Endodermal cell (in vitro differentiated cells): Measurements from ENCODE around the gene GRXCR2. TPM values are rescaled to one million over a fixed set of nuclear protein-coding genes. Genes with fewer than 3 reads are reported as not detected.

ENCODE experiments used
- DNase-seq: peaks from one replicate; pipeline ENCODE4 v3.0.0-alpha.2; 2017
- H3K27ac ChIP-seq: 2 replicates; pipeline ENCODE4 v1.5.1; 2013; ENCODE audit warnings: mild to moderate bottlenecking, low read depth, low read length, moderate library complexity
- H3K27me3 ChIP-seq: 2 replicates; pipeline ENCODE4 v1.6.1; 2013; ENCODE audit warnings: mild to moderate bottlenecking, low read length, moderate library complexity; ENCODE audit not compliant: insufficient read depth, control insufficient read depth, poor library complexity, severe bottlenecking
- H3K36me3 ChIP-seq: 2 replicates; pipeline ENCODE4 v1.7.0; 2013; ENCODE audit warnings: mild to moderate bottlenecking, low read length, moderate library complexity; ENCODE audit not compliant: control insufficient read depth, insufficient read depth
- H3K4me1 ChIP-seq: one replicate; pipeline ENCODE4 v1.7.0; 2013; ENCODE audit warnings: low read length; ENCODE audit not compliant: control insufficient read depth, insufficient read depth
- H3K4me3 ChIP-seq: 2 replicates; pipeline ENCODE4 v1.5.1; 2013; ENCODE audit warnings: mild to moderate bottlenecking, low read length, moderate library complexity
- H3K9ac ChIP-seq: 2 replicates; pipeline ENCODE4 v1.6.1; 2013; ENCODE audit warnings: mild to moderate bottlenecking, low read length, moderate library complexity; ENCODE audit not compliant: poor library complexity, severe bottlenecking; ENCODE audit errors: extremely low read depth
- H3K9me3 ChIP-seq: 2 replicates; pipeline ENCODE4 v1.6.1; 2013; ENCODE audit warnings: mild to moderate bottlenecking, low read length, moderate library complexity; ENCODE audit not compliant: control insufficient read depth
- H3K27ac Mint-ChIP-seq: 2 replicates; pipeline ENCODE4 v1.8.0; 2020; ENCODE audit warnings: mixed read lengths
- H3K27me3 Mint-ChIP-seq: 2 replicates; pipeline ENCODE4 v1.8.0; 2021; ENCODE audit warnings: mild to moderate bottlenecking, mixed read lengths; ENCODE audit not compliant: insufficient read depth
- H3K36me3 Mint-ChIP-seq: 2 replicates; pipeline ENCODE4 v1.8.0; 2020; ENCODE audit warnings: low read depth, mixed read lengths
- H3K4me1 Mint-ChIP-seq: 2 replicates; pipeline ENCODE4 v1.8.0; 2020; ENCODE audit warnings: mixed read lengths
- H3K4me3 Mint-ChIP-seq: 2 replicates; pipeline ENCODE4 v1.8.0; 2020; ENCODE audit warnings: mild to moderate bottlenecking, moderate library complexity, mixed read lengths
- H3K9me3 Mint-ChIP-seq: 2 replicates; pipeline ENCODE4 v1.8.0; 2020; ENCODE audit warnings: mild to moderate bottlenecking, mixed read lengths
- CTCF ChIP-seq: fragments of 200-600 bp; sonication (generic); conservative IDR thresholded peaks from 2 replicates; pipeline ENCODE4 v1.5.0; 2021; ENCODE audit warnings: antibody characterized with exemption, mild to moderate bottlenecking
- WGBS, 2 experiments: methylation state at CpG; one replicate each; pipeline versions ENCODE4 v1.1.5 to v1.1.7; 2013; ENCODE audit warnings: missing lambda C conversion rate in 2 of 2, mixed read lengths in 1 of 2; ENCODE audit not compliant: insufficient coverage in 1 of 2, insufficient read length in 1 of 2; 5-methylcytosine and 5-hydroxymethylcytosine counted together
- total RNA-seq, 2 donors: library from RNA; stranded (reverse); fragmentation: NEBNext Ultra II Directional in 1 of 2; extraction: Animal tissue kit (Norgen Biotek cat#: 25700) in 1 of 2; gene quantifications; 2 replicates in 1 of 2; 3 replicates in 1 of 2; pipeline ENCODE4 v1.2.1, GENCODE V29; 2021

GRXCR2 gene
- total RNA-seq, 2 donors from 2014 or later: not detected

- peak; percentile 95 for DNase-seq
- 8 to 11% methylated on average over 29 to 71 of the region's 71 CpGs for WGBS, 2 experiments
- no peak within 1 kb of the TSS for H3K27ac Mint-ChIP-seq
- Histone ChIP-seq H3K9me3 (no peaks in the 10 kb centered on the region), H3K36me3 (no peaks in the 10 kb centered on the region), H3K4me1 (no peaks in the 10 kb centered on the region), H3K9ac (peak within 1 kb of the TSS; percentile 33), H3K27ac (no peak within 1 kb of the TSS), H3K27me3 (peaks cover 39% of the 10 kb centered on the region), H3K4me3 (peak within 1 kb of the TSS; percentile 84)
- no peaks in the 10 kb centered on the region for H3K9me3 Mint-ChIP-seq
- H3K4me3 Mint-ChIP-seq: peak within 1 kb of the TSS; percentile 56
- TF ChIP-seq CTCF: peak; percentile 36
- H3K27me3 Mint-ChIP-seq: peaks cover 66% of the 10 kb centered on the region
- peaks cover 13% of the 10 kb centered on the region for H3K4me1 Mint-ChIP-seq
- no peaks in the 10 kb centered on the region for H3K36me3 Mint-ChIP-seq
These were observed 37.6 kb downstream of the GRXCR2 start, which contains the start of gene PRELID2 for GRCh38 chr5:145834917-145835847. PRELID2 (minus strand) TSS chr5:145835342; CDS start chr5:145835251, 91 bp downstream.

- H3K4me3 Mint-ChIP-seq: peak overlapping the region; percentile 56
- no peak overlapping the region for H3K27ac ChIP-seq
- TF ChIP-seq CTCF: no peak
- H3K36me3 Mint-ChIP-seq: no peaks in the 10 kb centered on the region
- peaks cover 32% of the 10 kb centered on the region for H3K27me3 ChIP-seq
- H3K9me3 ChIP-seq: no peaks in the 10 kb centered on the region
- H3K9ac ChIP-seq: peak overlapping the region; percentile 27
- 48 to 54% methylated on average over 9 to 10 of the region's 10 CpGs for whole genome bisulfite sequencing, 2 experiments
- no peaks in the 10 kb centered on the region for H3K9me3 Mint-ChIP-seq
- H3K4me1 ChIP-seq: no peaks in the 10 kb centered on the region
- no peak for DNase-seq
- H3K27me3 Mint-ChIP-seq: peaks cover 59% of the 10 kb centered on the region
- no peak overlapping the region for H3K27ac Mint-ChIP-seq
- no peaks in the 10 kb centered on the region for H3K36me3 ChIP-seq
- H3K4me3 ChIP-seq: peak overlapping the region; percentile 84
- peaks cover 13% of the 10 kb centered on the region for H3K4me1 Mint-ChIP-seq
These were observed 38.3 kb downstream of the GRXCR2 start for GRCh38 chr5:145834554-145834916.

GRCh38 chr5:145833631-145834200 is 39.1 kb downstream of the GRXCR2 start:
- no peak overlapping the region for H3K4me3 ChIP-seq
- peaks cover 25% of the 10 kb centered on the region for H3K27me3 ChIP-seq
- H3K27ac Mint-ChIP-seq: no peak overlapping the region
- TF ChIP-seq CTCF: no peak
- H3K36me3 ChIP-seq: no peaks in the 10 kb centered on the region
- H3K9me3 ChIP-seq: no peaks in the 10 kb centered on the region
- no peaks in the 10 kb centered on the region for H3K36me3 Mint-ChIP-seq
- H3K4me1 Mint-ChIP-seq: peaks cover 12% of the 10 kb centered on the region
- no peaks in the 10 kb centered on the region for H3K4me1 ChIP-seq
- no peaks in the 10 kb centered on the region for H3K9me3 Mint-ChIP-seq
- H3K4me3 Mint-ChIP-seq: no peak overlapping the region
- no peak for DNase-seq
- no peak overlapping the region for H3K9ac ChIP-seq
- WGBS, 2 experiments: 78 to 82% methylated on average over 5 to 9 of the region's 10 CpGs
- H3K27me3 Mint-ChIP-seq: peaks cover 51% of the 10 kb centered on the region
- H3K27ac ChIP-seq: no peak overlapping the region
